ENCODE results near the gene FAM161A.

GRCh38 chr2:61887717-61888266 lies 33.9 kb upstream of the FAM161A start:
- TF ChIP-seq EP300 (IDR thresholded peaks at IDR 0.05; ENCODE audit: borderline replicate concordance): no peak
- no peak for TF ChIP-seq MAX (IDR thresholded peaks at IDR 0.05)
- TF ChIP-seq TEAD4 (IDR thresholded peaks at IDR 0.05): no peak
- no peak for TF ChIP-seq TAF1 (IDR thresholded peaks at IDR 0.05; ENCODE audit: low read depth)

Data from Ishikawa (cell line).